Activated naive CD4-positive, alpha-beta T cell treated with anti-CD3 and anti-CD28 coated beads, Interleukin-2, amount 10 ng/mL, durations not matched to agents 7 days and 5 days (primary cell): Measurements from ENCODE around the gene RPGR.
A peak's percentile ranks its signal among the peaks of the same experiment; 100 is the strongest.

Experiments used
- CTCF ChIA-PET: fragments of 350-600 bp; sonication (Branson Sonifier 250); formaldehyde crosslinking; loops from one replicate; lab custom pipeline; 2021; ENCODE audit warnings: antibody characterized with exemption; lab: Charles Lee
- DNase-seq: peaks from one replicate; pipeline ENCODE4 v3.0.0-alpha.2; 2020
- H3K27ac Mint-ChIP-seq: one replicate; pipeline ENCODE4 v1.8.0; 2021; ENCODE audit warnings: mild to moderate bottlenecking, moderate library complexity, mixed read lengths
- H3K27me3 Mint-ChIP-seq: one replicate; pipeline ENCODE4 v1.8.0; 2021; ENCODE audit warnings: mild to moderate bottlenecking, mixed read lengths
- H3K36me3 Mint-ChIP-seq: one replicate; pipeline ENCODE4 v1.8.0; 2021; ENCODE audit warnings: mixed read lengths
- H3K4me1 Mint-ChIP-seq: one replicate; pipeline ENCODE4 v1.8.0; 2021; ENCODE audit warnings: mixed read lengths
- H3K4me3 Mint-ChIP-seq: one replicate; pipeline ENCODE4 v1.8.0; 2021; ENCODE audit warnings: mild to moderate bottlenecking, moderate library complexity, mixed read lengths
- H3K9me3 Mint-ChIP-seq: one replicate; pipeline ENCODE4 v1.8.0; 2021; ENCODE audit warnings: mixed read lengths

RPGR gene, protein sequence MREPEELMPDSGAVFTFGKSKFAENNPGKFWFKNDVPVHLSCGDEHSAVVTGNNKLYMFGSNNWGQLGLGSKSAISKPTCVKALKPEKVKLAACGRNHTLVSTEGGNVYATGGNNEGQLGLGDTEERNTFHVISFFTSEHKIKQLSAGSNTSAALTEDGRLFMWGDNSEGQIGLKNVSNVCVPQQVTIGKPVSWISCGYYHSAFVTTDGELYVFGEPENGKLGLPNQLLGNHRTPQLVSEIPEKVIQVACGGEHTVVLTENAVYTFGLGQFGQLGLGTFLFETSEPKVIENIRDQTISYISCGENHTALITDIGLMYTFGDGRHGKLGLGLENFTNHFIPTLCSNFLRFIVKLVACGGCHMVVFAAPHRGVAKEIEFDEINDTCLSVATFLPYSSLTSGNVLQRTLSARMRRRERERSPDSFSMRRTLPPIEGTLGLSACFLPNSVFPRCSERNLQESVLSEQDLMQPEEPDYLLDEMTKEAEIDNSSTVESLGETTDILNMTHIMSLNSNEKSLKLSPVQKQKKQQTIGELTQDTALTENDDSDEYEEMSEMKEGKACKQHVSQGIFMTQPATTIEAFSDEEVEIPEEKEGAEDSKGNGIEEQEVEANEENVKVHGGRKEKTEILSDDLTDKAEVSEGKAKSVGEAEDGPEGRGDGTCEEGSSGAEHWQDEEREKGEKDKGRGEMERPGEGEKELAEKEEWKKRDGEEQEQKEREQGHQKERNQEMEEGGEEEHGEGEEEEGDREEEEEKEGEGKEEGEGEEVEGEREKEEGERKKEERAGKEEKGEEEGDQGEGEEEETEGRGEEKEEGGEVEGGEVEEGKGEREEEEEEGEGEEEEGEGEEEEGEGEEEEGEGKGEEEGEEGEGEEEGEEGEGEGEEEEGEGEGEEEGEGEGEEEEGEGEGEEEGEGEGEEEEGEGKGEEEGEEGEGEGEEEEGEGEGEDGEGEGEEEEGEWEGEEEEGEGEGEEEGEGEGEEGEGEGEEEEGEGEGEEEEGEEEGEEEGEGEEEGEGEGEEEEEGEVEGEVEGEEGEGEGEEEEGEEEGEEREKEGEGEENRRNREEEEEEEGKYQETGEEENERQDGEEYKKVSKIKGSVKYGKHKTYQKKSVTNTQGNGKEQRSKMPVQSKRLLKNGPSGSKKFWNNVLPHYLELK

DNA sequence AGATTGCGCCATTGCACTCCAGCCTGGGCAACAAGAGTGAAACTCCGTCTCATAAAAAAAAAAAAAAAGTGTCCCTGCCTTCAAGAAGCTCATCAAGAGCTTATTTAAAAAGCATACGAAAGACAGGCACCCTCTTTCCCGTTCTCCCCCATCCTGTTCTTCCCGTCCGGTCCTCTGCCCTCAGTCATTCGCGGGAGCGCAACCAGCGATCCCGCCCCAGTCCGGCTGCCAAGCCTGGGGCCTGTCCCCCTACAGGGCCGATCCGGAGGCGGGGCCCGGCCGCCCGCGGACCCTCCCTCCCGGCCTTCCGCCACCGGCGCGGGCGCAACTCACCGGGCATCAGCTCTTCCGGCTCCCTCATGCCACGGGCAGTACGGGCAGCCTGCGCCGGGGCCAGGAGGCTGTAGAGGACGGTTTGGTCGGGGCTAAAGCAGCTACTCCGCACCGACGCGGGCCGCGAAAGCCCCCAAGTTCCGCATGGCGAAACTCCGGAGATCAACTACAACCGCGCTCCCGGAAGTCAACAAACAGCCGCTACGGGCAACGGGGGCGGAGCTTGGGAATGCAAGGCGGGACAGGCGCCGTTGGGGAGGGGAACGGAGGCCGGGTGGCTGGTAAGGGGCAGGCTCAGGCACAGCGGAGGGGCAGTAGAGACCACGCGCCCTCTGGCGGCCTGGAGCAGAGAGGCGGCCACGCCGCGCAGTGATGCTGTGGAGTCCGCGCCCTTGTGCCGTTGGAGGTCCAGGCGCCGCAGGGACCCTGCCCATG, at the start of gene RPGR:
TSS of gene RPGR (minus strand) at position 503 of the 768 bp plus-strand sequence. CDS start at position 361, 142 bp downstream.
- Mint-ChIP-seq H3K4me3 (peak within 1 kb of the TSS; percentile 90), H3K36me3 (no peaks in the 10 kb centered on the region), H3K27me3 (no peaks in the 10 kb centered on the region), H3K27ac (peak within 1 kb of the TSS; percentile 90), H3K9me3 (no peaks in the 10 kb centered on the region), H3K4me1 (peaks cover 28% of the 10 kb centered on the region)
- peak; percentile 94 for DNase-seq
- CTCF ChIA-PET = interaction anchor here (0.7 to 2.1 kb wide), 10 partner anchors 19 to 403 kb away, joined by 3 to 8 read pairs (median 4); partner anchors contain the start of gene SRPX

DNA sequence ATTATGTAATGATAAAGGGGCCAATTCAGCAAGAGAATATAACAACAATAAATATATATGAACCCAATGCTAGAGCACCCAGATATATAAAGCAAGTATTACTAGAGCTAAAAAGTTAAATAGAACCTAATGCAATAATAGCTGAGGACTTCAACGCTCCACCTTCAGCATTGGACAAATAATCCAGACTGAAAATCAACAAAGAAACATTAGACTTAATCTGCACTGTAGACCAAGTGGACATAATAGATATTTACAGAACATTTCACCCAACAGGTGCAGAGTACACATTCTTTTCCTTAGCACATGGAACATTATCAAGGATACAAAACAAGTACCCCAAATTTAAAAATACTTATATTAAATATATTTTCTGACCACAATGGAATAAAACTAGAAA, 49.4 kb upstream of the RPGR start:
- Mint-ChIP-seq H3K27ac (no peak overlapping the region), H3K9me3 (no peaks in the 10 kb centered on the region), H3K4me1 (no peaks in the 10 kb centered on the region), H3K4me3 (no peak overlapping the region), H3K36me3 (no peaks in the 10 kb centered on the region), H3K27me3 (no peaks in the 10 kb centered on the region)
- DNase-seq = no peak
- CTCF ChIA-PET = no interaction called here

DNA sequence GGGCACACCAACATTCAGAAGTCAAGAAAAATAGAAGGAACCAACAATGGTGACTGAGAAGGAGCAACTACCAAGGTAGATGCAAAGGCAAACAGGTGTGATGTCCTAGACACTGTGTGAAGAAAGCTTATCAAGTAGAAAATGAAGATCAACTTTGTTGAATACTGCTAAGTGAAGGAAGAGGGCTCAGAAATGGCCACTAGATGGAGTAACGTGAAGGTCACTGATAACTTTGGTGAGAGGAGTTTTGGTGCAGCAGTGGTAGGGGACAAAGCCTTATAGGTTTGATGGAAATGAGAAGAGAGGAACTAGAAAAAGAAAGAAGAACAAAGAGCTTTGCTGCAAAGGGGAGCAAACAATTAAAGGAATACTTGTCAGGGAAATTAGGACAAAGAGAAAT, 48.6 kb upstream of the RPGR start:
- H3K9me3 Mint-ChIP-seq = no peaks in the 10 kb centered on the region
- DNase-seq = no peak
- no peaks in the 10 kb centered on the region for H3K27me3 Mint-ChIP-seq
- CTCF ChIA-PET = no interaction called here
- H3K4me3 Mint-ChIP-seq = no peak overlapping the region
- no peak overlapping the region for H3K27ac Mint-ChIP-seq
- H3K4me1 Mint-ChIP-seq = no peaks in the 10 kb centered on the region
- H3K36me3 Mint-ChIP-seq = no peaks in the 10 kb centered on the region

DNA sequence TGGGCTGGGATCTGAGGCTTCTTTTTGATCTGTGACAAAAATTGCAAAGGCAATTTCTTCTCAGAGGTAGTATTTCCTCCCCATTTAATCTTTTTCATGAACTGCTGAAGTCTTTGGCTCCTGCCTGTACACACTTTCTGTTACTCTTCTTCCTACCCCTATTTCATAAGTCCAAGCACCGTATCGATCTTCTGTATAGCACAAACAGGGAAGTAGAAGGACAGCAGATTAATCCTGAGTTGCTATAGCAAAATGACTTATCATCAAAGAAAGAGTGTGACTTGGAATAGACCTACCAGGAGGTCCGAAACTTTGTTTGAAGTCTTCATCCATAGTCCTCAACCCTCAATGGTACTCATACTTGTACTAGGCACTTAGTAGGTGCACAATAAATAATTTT, 47.1 kb upstream of the RPGR start:
- no peaks in the 10 kb centered on the region for H3K27me3 Mint-ChIP-seq

DNA sequence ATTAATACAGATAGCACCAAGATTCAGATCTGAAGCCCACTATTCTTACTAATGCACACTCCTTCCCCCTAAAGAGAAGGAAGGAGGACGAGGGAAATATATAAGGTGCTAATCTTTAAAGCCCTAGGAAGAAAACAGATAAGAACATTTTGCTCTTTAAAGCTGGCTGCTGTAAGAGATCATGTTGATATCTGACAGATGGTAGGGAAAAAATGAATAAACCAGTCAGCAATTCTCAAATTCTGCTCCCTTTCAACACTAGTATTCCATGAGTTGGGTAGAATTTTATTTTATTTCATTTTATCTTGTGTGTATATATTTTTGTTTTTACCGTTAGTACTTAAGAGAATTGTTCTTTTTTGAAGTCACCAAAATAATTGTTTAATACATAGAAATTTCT, 44.3 kb upstream of the RPGR start:
- DNase-seq = no peak

More for the DNA sequence above, 47.1 kb upstream of the RPGR start:
- CTCF ChIA-PET = no interaction called here
- Mint-ChIP-seq H3K4me3 (no peak overlapping the region), H3K9me3 (no peaks in the 10 kb centered on the region), H3K4me1 (no peaks in the 10 kb centered on the region), H3K27ac (no peak overlapping the region), H3K36me3 (no peaks in the 10 kb centered on the region)
- DNase-seq = no peak

DNA sequence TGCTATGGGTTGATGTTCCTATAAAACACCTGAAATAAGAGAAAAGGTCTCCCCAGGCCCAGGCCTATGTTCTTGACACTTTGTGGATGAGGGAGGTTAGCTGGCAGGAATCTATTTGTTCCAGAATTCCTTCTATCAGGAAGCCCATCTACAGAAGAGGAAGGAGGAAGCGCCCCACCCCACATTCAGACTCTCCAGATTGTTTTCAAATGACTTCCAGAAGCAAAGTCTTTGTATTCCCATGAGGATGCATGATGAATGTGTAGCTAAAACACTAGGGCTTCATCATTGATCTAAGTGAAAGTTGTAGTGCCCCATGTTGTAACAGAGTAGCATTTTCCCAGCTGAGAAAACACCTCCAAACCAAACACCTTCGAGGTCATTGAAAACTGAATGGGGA, 41.5 kb upstream of the RPGR start:
- CTCF ChIA-PET = no interaction called here
- Mint-ChIP-seq H3K4me3 (no peak overlapping the region), H3K27me3 (no peaks in the 10 kb centered on the region), H3K9me3 (no peaks in the 10 kb centered on the region), H3K4me1 (no peaks in the 10 kb centered on the region), H3K36me3 (no peaks in the 10 kb centered on the region), H3K27ac (no peak overlapping the region)
- DNase-seq = no peak

More for the DNA sequence above, 44.3 kb upstream of the RPGR start:
- CTCF ChIA-PET = no interaction called here
- Mint-ChIP-seq H3K27ac (no peak overlapping the region), H3K36me3 (no peaks in the 10 kb centered on the region), H3K4me1 (no peaks in the 10 kb centered on the region), H3K27me3 (no peaks in the 10 kb centered on the region), H3K4me3 (no peak overlapping the region), H3K9me3 (no peaks in the 10 kb centered on the region)

DNA sequence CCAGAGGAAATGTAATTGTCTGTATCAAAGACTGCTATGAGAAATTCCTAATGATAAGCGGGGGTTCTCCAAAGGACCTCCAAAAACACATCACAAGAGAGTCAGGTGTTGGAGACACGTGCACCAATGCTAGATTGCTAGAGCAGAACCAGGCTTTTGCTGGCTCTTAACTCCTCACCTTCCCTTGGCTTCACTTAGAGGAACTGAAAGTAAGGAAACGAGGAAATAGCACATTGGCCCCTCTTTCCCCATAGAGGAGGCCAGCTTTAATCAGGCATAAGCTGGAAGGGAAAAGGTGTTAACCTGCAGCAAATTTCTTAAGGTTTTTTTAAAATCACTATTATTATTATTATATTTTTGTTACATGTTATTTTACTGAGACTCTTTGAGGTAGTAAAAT, 38.6 kb upstream of the RPGR start:
- H3K4me3 Mint-ChIP-seq = no peak overlapping the region
- no peak for DNase-seq
- H3K4me1 Mint-ChIP-seq = no peaks in the 10 kb centered on the region
- no peaks in the 10 kb centered on the region for H3K27me3 Mint-ChIP-seq
- H3K9me3 Mint-ChIP-seq = no peaks in the 10 kb centered on the region
- CTCF ChIA-PET = no interaction called here
- no peaks in the 10 kb centered on the region for H3K36me3 Mint-ChIP-seq
- no peak overlapping the region for H3K27ac Mint-ChIP-seq

DNA sequence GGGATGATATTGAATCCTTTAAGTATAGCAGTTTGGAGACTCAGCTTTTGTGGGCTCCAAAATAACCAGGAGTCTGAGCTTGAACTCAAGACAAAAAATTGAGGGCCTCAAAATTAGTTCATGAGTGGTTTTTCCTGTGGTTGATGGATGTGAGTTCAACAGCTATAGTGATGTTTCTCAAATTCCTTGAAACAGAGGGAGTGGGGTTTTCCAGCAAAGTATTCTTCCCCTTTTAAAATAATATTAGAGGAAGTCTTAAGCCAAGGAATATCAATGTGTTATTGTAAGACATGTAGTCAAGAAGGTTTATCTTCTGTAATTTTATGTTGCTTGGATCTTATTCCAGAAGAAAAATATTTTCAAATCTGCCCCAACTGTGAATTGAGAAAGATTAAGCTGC, 35.7 kb upstream of the RPGR start:
- H3K36me3 Mint-ChIP-seq = no peaks in the 10 kb centered on the region
- no peaks in the 10 kb centered on the region for H3K4me1 Mint-ChIP-seq
- no peak overlapping the region for H3K27ac Mint-ChIP-seq
- DNase-seq = no peak
- H3K27me3 Mint-ChIP-seq = no peaks in the 10 kb centered on the region
- CTCF ChIA-PET = no interaction called here
- H3K9me3 Mint-ChIP-seq = no peaks in the 10 kb centered on the region
- H3K4me3 Mint-ChIP-seq = no peak overlapping the region

DNA sequence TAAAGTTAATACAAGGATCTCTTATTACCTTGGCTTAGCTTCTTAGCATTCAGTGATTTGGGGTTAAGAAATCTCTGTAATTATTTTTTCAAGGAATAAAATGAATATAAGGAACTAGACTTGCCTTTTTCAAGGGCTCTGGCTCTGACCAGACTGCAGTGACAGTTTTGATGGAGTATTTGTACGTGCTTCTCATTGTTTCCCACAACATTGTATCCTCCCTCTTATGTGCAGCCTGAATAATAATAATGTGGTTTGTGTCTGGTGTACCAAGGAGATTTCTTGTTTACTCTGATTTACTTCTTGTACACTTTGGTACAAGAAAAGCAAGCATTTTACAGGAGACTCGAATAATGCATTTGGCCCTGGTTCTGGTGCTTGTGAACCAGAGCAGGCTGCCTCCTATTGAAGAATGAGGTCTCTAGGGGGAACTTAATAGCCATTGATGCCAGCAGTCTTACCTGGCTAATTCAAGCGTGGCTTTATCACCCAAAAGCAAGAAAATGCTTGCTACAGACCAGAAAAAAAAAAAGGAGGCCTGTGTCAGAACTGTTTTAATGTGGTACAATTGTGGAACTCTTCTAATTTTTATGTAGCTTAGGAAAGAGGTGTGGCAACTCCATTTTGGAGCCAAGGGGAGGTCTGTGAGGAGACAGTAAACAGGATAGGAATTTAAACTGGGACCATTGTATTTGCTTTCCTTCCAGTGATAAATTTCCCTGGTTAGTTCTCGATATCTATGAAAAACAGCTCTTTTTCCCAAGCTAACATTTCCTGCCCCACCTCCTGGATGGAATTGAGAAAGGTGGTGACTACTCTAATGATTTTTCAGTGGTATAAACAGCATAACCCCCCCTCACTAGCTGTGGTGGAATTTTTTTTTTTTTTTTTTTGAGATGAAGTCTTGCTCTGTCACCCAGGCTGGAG, 30.7 kb upstream of the RPGR start:
- DNase-seq = no peak
- H3K27me3 Mint-ChIP-seq = no peaks in the 10 kb centered on the region
- no peaks in the 10 kb centered on the region for H3K9me3 Mint-ChIP-seq
- CTCF ChIA-PET = no interaction called here
- no peaks in the 10 kb centered on the region for H3K4me1 Mint-ChIP-seq
- H3K36me3 Mint-ChIP-seq = no peaks in the 10 kb centered on the region
- no peak overlapping the region for H3K27ac Mint-ChIP-seq
- H3K4me3 Mint-ChIP-seq = no peak overlapping the region

DNA sequence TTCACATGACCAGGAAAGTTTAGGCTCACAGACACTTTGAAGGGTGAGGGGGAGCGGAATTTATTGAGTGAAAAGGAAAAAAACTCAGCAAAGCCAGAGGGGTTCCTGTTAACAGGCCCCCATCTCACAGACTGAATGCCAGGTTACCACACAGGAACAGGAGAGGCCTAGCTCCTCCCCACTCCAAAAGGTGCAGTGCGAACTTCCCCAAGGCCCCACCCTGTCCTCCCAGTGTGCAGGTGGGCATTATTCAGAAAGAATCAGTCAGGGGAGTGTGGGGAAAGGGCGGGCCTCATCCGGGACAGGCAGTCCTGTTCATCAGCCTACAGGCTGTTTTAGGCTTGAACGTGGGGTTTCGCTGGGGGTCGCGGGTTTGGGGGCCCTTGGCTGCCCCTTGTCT, 29.1 kb upstream of the RPGR start:
- H3K27ac Mint-ChIP-seq = no peak overlapping the region
- CTCF ChIA-PET = no interaction called here
- no peak for DNase-seq
- H3K4me3 Mint-ChIP-seq = no peak overlapping the region
- H3K4me1 Mint-ChIP-seq = no peaks in the 10 kb centered on the region
- no peaks in the 10 kb centered on the region for H3K27me3 Mint-ChIP-seq
- no peaks in the 10 kb centered on the region for H3K9me3 Mint-ChIP-seq
- H3K36me3 Mint-ChIP-seq = no peaks in the 10 kb centered on the region

DNA sequence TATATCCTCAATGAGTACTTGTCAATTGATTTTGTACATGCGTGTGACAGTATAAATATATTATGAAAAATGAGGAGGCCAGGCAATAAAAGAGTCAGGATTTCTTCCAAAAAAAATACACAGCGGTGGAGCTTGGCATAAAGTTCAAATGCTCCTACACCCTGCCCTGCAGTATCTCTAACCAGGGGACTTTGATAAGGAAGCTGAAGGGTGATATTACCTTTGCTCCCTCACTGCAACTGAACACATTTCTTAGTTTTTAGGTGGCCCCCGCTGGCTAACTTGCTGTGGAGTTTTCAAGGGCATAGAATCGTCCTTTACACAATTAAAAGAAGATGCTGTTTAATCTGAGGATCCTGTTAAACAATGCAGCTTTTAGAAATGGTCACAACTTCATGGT, 25.1 kb upstream of the RPGR start, which contains the start of gene OTC:
TSS of gene OTC (plus strand) at position 243 of the 400 bp plus-strand sequence. CDS start at position 336, 93 bp downstream.
- Mint-ChIP-seq H3K27ac (no peak within 1 kb of the TSS), H3K36me3 (no peaks in the 10 kb centered on the region), H3K9me3 (no peaks in the 10 kb centered on the region), H3K4me1 (no peaks in the 10 kb centered on the region), H3K27me3 (peaks cover 5% of the 10 kb centered on the region), H3K4me3 (no peak within 1 kb of the TSS)
- CTCF ChIA-PET = no interaction called here
- no peak for DNase-seq

DNA sequence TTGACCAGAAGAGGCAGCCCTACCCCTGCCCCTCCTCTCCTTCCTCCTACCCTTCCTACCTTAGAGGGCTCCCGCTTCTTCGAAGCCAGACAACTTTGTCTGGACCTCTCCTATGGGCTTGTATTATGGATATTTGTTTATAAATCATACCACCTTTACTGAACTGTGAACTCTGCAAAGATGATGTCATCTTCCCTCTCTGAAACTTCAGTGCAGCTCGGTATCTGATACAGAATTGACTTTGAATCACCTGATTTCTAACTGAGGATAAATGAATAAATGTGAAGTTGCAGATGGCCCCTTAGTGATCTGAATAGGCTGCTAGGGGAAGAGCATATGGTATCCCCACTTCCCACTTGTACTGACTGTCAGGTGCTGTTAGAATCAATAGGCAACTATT, 24.0 kb upstream of the RPGR start:
- H3K27ac Mint-ChIP-seq = no peak overlapping the region
- H3K27me3 Mint-ChIP-seq = peaks cover 5% of the 10 kb centered on the region
- CTCF ChIA-PET = no interaction called here
- no peak overlapping the region for H3K4me3 Mint-ChIP-seq
- H3K4me1 Mint-ChIP-seq = no peaks in the 10 kb centered on the region
- no peaks in the 10 kb centered on the region for H3K9me3 Mint-ChIP-seq
- DNase-seq = no peak
- no peaks in the 10 kb centered on the region for H3K36me3 Mint-ChIP-seq

DNA sequence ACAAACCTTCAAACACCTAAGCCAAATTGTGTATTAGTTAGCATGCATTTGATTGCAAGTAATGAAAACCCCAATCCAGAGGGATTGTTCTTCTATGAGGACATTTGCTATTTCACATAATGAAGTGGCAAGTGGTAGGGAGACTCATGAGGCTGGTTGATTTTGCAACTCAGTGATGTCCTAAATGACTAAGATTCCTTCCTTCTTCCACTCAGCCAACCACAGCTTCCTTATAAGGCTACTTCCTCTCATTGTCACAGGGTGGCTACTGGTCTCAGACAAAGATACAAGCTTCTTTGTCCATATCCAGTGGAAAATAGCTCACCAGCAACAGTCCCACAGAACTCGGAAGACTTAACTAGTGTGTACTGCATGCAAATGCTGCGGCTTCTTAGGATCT, 19.8 kb upstream of the RPGR start:
- CTCF ChIA-PET = no interaction called here
- no peak overlapping the region for H3K4me3 Mint-ChIP-seq
- no peak for DNase-seq
- no peak overlapping the region for H3K27ac Mint-ChIP-seq
- no peaks in the 10 kb centered on the region for H3K9me3 Mint-ChIP-seq
- peaks cover 5% of the 10 kb centered on the region for H3K27me3 Mint-ChIP-seq
- H3K36me3 Mint-ChIP-seq = no peaks in the 10 kb centered on the region
- no peaks in the 10 kb centered on the region for H3K4me1 Mint-ChIP-seq
